Regular cardiac myocyte (primary cell): Measurements from ENCODE around the gene ING5. TPM values are rescaled to one million over a fixed set of nuclear protein-coding genes. Genes with fewer than 3 reads are reported as not detected.

ENCODE experiments used
- total RNA-seq: library from RNA; depleted of rRNA; stranded (reverse); fragments of >200 nt; gene quantifications from 2 replicates; pipeline ENCODE4 v1.2.3, GENCODE V29; 2014

Gene ING5
- total RNA-seq: 18.6 and 20.1 TPM in 2 replicates

DNA sequence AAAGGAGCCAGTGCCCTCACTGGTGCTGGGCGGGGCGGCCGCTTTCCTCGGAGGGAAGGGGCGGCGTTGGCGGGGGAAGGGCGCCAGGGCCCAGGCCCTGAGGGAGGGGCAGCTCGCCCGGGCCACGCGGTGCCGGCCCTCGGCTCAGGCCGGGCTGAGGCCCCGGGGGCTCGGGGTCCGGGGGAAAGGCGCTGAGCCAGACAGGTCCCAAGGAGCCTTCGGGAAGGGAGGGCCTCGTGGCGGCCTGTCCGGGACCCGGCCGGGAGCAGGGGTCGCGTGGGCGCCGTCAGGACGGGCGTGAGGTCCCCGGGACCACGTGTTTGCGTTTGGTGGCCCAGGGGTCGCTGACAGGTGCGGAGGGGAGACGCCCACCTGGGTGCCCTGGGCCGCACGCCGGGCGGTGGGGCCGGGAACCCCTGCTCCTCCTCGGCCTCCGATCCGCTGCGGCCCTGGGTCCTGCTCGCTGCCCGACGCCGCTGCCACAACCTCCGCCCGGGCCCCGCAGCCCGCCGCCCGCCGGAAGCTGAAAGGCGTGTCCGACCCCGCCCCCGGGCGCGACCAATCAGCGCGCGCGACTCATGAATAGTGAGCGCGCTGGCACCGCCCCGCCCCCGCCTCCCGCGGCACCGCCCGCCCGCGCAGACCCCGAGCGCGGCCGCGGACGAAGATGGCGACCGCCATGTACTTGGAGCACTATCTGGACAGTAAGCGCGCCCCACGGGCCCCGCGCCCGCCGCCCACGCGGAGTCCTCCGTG is at the start of gene ING5:
ING5 (plus strand) TSS at position 641 of the 756 bp plus-strand sequence; CDS start at position 668, 27 bp downstream.

DNA sequence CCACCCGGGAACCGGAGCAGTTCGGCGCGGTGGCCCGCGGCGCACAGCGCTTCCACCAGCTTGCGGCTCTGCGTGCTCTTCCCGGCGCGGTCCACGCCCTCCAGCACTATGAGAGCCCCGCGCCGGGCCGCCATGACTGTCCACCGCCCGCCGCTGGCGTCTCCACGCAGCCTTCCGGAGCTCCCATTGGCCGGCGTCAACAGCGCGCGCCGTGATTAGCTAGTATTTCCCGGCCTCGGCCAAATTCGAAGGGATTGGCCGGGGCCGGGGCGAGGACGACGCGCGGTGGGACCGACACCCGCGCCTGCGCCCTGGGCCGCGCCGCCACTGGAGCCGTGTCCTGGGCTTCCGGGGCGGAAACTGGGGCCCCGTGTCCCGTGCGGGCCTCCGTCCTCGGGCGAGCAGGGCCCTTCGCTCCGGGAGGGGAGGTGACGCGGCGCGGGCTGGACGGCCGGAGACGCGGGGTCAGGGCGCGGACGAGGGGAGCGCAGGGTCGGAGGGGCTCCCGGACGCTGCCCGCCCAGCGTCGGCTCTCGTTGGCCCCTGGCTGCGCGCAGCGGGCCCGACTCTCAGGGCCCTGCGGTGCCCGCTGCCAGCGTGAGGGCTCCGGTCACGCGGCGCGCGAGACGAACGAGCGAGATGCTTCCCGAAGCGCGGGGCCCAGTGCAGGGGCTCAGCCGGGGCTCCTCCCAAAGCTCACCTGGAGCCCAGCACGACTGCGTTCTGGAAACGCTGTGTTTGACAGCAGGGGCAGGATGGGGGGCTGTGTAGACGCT is 15.0 kb upstream of the ING5 start, which contains the start of gene DTYMK:
DTYMK (minus strand) TSS at position 166 of the 776 bp plus-strand sequence; CDS start at position 134, 32 bp downstream.

DNA sequence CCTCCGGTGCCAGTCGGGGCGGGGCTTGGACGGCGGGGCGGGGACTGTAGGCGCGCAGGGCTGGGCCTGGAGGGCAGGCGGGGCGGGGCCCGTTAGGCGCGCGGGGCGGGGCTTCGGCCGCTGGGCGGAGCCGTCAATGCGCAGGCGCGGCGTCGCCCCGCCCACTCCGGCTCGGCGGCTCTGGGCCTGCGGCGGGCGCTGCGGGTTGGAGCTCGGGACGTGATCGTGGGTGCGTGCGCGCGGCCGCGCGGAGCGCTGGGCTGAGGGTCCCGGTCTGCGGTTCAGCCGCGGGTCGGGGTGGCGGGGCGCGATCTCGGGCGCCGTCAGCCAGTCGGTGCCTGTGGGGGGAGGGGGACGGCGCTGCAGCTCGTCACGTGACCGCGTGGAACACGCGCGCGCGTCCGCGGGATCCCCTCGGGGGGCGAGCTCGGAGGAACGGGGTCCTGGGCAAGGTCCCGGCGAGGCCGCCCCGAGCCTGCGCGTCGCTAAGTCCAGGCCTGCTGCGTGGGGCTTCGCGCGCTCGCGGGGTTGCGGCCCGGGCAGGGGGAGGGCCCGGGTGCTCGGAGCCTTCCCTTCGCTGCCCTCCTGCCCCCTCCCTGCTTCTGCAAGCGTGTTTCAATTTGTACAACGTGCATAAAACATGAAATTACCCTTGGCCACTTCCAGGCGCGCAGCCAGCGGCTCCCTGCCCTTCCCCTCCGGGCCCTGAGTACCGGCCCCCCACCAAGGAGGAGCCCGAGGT is 32.8 kb downstream of the ING5 start, which contains the start of gene D2HGDH:
D2HGDH (plus strand) TSS at position 164 of the 742 bp plus-strand sequence. CDS start 595 bp downstream, outside the sequence.

DNA sequence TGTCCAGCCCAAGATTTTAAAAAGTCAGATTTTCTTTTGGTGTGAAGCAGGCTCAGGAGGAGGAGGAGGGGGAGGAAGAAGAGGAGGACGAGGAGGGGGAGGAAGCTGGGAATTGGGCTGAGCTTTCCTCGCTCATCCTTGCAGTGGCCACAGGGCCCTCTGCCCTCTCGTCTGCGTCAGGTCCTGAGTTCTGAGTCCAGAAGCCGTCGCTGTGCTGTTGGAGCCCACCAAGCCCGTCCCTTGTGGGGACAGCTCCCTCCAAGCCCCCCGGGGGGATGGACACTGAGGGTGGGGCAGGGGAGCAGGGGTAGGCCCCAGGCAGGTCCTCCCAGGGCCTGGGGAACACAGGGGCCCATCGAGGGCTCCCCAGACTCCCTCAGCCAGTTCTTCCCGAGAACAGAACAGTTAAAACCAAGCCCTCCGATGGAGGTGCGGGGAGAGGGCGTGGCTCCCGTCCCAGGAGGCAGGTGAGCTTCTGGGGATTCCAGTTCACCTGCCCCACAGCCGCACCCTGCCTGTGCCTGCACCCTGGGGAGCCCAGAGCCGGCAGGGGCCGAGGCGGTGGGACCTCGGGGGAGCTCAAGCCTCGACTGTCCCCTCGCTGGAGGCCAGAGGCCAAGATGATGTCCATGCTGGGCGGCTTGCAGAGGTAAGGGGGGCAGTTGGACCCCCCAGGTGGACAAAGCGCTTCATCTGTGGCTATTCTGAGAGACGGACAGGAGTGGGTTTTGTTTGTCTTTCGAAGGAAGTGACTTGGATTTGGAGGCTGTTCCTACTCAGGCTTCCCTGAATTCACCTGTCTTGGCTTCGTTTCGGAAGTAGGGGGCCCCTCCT is 74.7 kb downstream of the ING5 start, which contains the start of gene GAL3ST2:
GAL3ST2 (plus strand) TSS at position 487 of the 834 bp plus-strand sequence; CDS start at position 621, 134 bp downstream.

Other genes with a start within 250 kb of the ING5 start
- gene STK25, start 193.5 kb upstream of the ING5 start, total RNA-seq: 187 and 198 TPM in 2 replicates
- gene BOK, start 143.3 kb upstream of the ING5 start, total RNA-seq: 20.1 and 24.8 TPM in 2 replicates
- 29.9 and 47.5 TPM in 2 replicates for gene THAP4, start 64.9 kb upstream of the ING5 start, total RNA-seq
- gene ATG4B, start 64.3 kb upstream of the ING5 start, total RNA-seq: 35.5 and 44.1 TPM in 2 replicates
- gene DTYMK, start 15.2 kb upstream of the ING5 start, total RNA-seq: 15.8 and 72.7 TPM in 2 replicates
- gene D2HGDH, start 32.6 kb downstream of the ING5 start, total RNA-seq: 13.8 and 17.8 TPM in 2 replicates
- 0.19 and 0.85 TPM in 2 replicates for gene GAL3ST2, start 74.8 kb downstream of the ING5 start, total RNA-seq
- 0.19 and 0.28 TPM in 2 replicates for gene NEU4, start 107.2 kb downstream of the ING5 start, total RNA-seq
- not detected in 2 replicates for gene PDCD1, start 156.9 kb downstream of the ING5 start, total RNA-seq
- gene RTP5, start 167.7 kb downstream of the ING5 start, total RNA-seq: not detected in 2 replicates